ENCODE measurements around the gene RPL15. TPM values are rescaled to one million over a fixed set of nuclear protein-coding genes. Genes with fewer than 3 reads are reported as not detected.
"Not testable (repeated sequence)": the region's sequence is repeated elsewhere in the genome, so short reads cannot be mapped to it uniquely, and the experiment has no call there.

The RPL15 gene
- total and polyA plus RNA-seq, 8 donors: 676 to 1,897 (median 1,385) TPM

GRCh38 chr3:23877329-23877980, 39.5 kb upstream of the RPL15 start:
- H3K4me3 ChIP-seq: no peak overlapping the region
- ATAC-seq (peak in 3 of 4 donors; percentile 35 to 54 (median 50)), DNase-seq (no peak), FAIRE-seq (no peak)
- no peak for TF ChIP-seq CTCF (IDR thresholded peaks at IDR 0.05)
- 56 to 66% methylated on average over 5 of the region's 5 CpGs for WGBS, 2 donors
- H3K27me3 ChIP-seq: no peaks in the 10 kb centered on the region
- intact Hi-C loops (cut with DNase I): no loop called here
- H3K9me3 ChIP-seq: no peaks in the 10 kb centered on the region
- no peaks in the 10 kb centered on the region for H3K36me3 ChIP-seq
- peaks cover 5 to 6% (median 5%) of the 10 kb centered on the region in 3 donors for H3K4me1 ChIP-seq
- no peak overlapping the region for H3K27ac ChIP-seq

- ATAC-seq (no peak), FAIRE-seq (no peak), DNase-seq (no peak)
- Histone ChIP-seq H3K36me3 (no peaks in the 10 kb centered on the region), H3K27ac (no peak overlapping the region), H3K4me1 (peaks cover 0 to 6% (median 5%) of the 10 kb centered on the region in 3 donors), H3K27me3 (no peaks in the 10 kb centered on the region), H3K9me3 (no peaks in the 10 kb centered on the region), H3K4me3 (no peak overlapping the region)
- WGBS, 2 donors: 97 to 98% methylated on average over 8 of the region's 8 CpGs
- TF ChIP-seq CTCF (IDR thresholded peaks at IDR 0.05): no peak
- intact Hi-C loops (cut with DNase I): no loop called here
Measured at GRCh38 chr3:23879485-23879884, 37.4 kb upstream of the RPL15 start.

- no peaks in the 10 kb centered on the region for H3K36me3 ChIP-seq
- no peak overlapping the region for H3K27ac ChIP-seq
- FAIRE-seq (no peak), DNase-seq (no peak), ATAC-seq (peak in 3 of 4 donors; percentile 53 to 67 (median 64))
- no peak overlapping the region for H3K4me3 ChIP-seq
- peaks cover 0 to 6% (median 5%) of the 10 kb centered on the region in 3 donors for H3K4me1 ChIP-seq
- 21 to 28% methylated on average over 4 of the region's 4 CpGs for WGBS, 2 donors
- no peaks in the 10 kb centered on the region for H3K9me3 ChIP-seq
- H3K27me3 ChIP-seq: no peaks in the 10 kb centered on the region
- intact Hi-C loops (cut with DNase I): no loop called here
- no peak for TF ChIP-seq CTCF (IDR thresholded peaks at IDR 0.05)
Measured at GRCh38 chr3:23880703-23881339, 36.1 kb upstream of the RPL15 start.

GRCh38 chr3:23881993-23882392, 34.9 kb upstream of the RPL15 start:
- WGBS, 2 donors: 94% methylated on average over 4 of the region's 4 CpGs
- intact Hi-C loops (cut with DNase I); H3K4me1 ChIP-seq; H3K36me3 ChIP-seq; H3K4me3 ChIP-seq; H3K27me3 ChIP-seq; H3K9me3 ChIP-seq; FAIRE-seq; ATAC-seq; DNase-seq; H3K27ac ChIP-seq: not testable (repeated sequence)

GRCh38 chr3:23882487-23882918, 34.4 kb upstream of the RPL15 start:
- no peak for FAIRE-seq

More at GRCh38 chr3:23882487-23882918, 34.4 kb upstream of the RPL15 start:
- Histone ChIP-seq H3K36me3 (no peaks in the 10 kb centered on the region), H3K4me1 (peaks cover 0 to 6% (median 5%) of the 10 kb centered on the region in 3 donors), H3K27ac (no peak overlapping the region), H3K27me3 (no peaks in the 10 kb centered on the region), H3K9me3 (no peaks in the 10 kb centered on the region), H3K4me3 (no peak overlapping the region)
- ATAC-seq (peak in 1 of 4 donors; percentile 20), DNase-seq (peak in 1 of 6 donors; percentile 59)
- 97 to 98% methylated on average over 28 of the region's 28 CpGs for WGBS, 2 donors
- intact Hi-C loops (cut with DNase I): no loop called here
- no peak for TF ChIP-seq CTCF (IDR thresholded peaks at IDR 0.05)
